DND-41 (cell line): Measurements from ENCODE around the gene OR52A1.

ENCODE experiments used
- CTCF ChIP-seq: IDR thresholded peaks from 2 replicates; pipeline ENCODE4 v1.5.1; 2012; ENCODE audit warnings: borderline replicate concordance, low read length, moderate library complexity, mild to moderate bottlenecking; ENCODE audit not compliant: poor library complexity, severe bottlenecking; ENCODE audit errors: extremely low read depth
- EZH2 ChIP-seq: IDR thresholded peaks from 3 replicates; pipeline ENCODE4 v1.6.1; 2012; ENCODE audit warnings: borderline replicate concordance, low read depth, mild to moderate bottlenecking, moderate library complexity, low read length, inconsistent platforms; ENCODE audit not compliant: severe bottlenecking

GRCh38 chr11:5192738-5193137 lies 38.2 kb upstream of the OR52A1 start:
- TF ChIP-seq CTCF (no peak), EZH2 (no peak)
